Common myeloid progenitor, CD34-positive (primary cell): Measurements from ENCODE around the gene ZCCHC7.
"Not testable (repeated sequence)": the region's sequence is repeated elsewhere in the genome, so short reads cannot be mapped to it uniquely, and the experiment has no call there.

Source experiments
- CTCF ChIA-PET: fragments of 350-600 bp; sonication (Branson Sonifier 250); formaldehyde crosslinking; loops from one replicate; lab custom pipeline; 2021; ENCODE audit warnings: antibody characterized with exemption; lab: Charles Lee
- POLR2A ChIA-PET: fragments of 350-600 bp; sonication (Branson Sonifier 250); formaldehyde crosslinking; loops from one replicate; lab custom pipeline; 2021; ENCODE audit warnings: antibody characterized with exemption; lab: Charles Lee
- DNase-seq, 3 donors: peaks; one replicate each; pipeline versions ENCODE4 v3.0.0 to v3.0.0-alpha.2; 2013
- H3K27ac ChIP-seq, 2 experiments: 1 replicate in 1 of 2; 2 replicates in 1 of 2; pipeline ENCODE4 v1.7.0; 2013; ENCODE audit warnings: inconsistent platforms in 2 of 2, low read length in 2 of 2, mild to moderate bottlenecking in 2 of 2, low read depth in 1 of 2, moderate library complexity in 1 of 2; ENCODE audit not compliant: severe bottlenecking in 2 of 2, insufficient read depth in 1 of 2, poor library complexity in 1 of 2
- H3K27me3 ChIP-seq, 5 experiments: replicated peaks in 2 of 5; 1 replicate in 3 of 5; 2 replicates in 2 of 5; pipeline versions ENCODE4 v1.6.1 to v1.7.0; 2013; ENCODE audit warnings: low read length in 4 of 5, mild to moderate bottlenecking in 2 of 5, moderate library complexity in 2 of 5, inconsistent platforms in 1 of 5; ENCODE audit not compliant: insufficient read depth in 5 of 5, control insufficient read depth in 4 of 5
- H3K36me3 ChIP-seq, 4 experiments: 1 replicate in 2 of 4; 2 replicates in 2 of 4; pipeline versions ENCODE4 v1.6.1 to v1.7.0; 2013; ENCODE audit warnings: low read length in 3 of 4, control low read depth in 1 of 4, mild to moderate bottlenecking in 1 of 4; ENCODE audit not compliant: control insufficient read depth in 4 of 4, insufficient read depth in 4 of 4
- H3K4me1 ChIP-seq, 4 experiments: 1 replicate in 3 of 4; 2 replicates in 1 of 4; pipeline versions ENCODE4 v1.6.1 to v1.7.1; 2013; ENCODE audit warnings: low read length in 3 of 4, mild to moderate bottlenecking in 3 of 4, control low read depth in 1 of 4, inconsistent platforms in 1 of 4, moderate library complexity in 1 of 4; ENCODE audit not compliant: control insufficient read depth in 4 of 4, insufficient read depth in 4 of 4; ENCODE audit errors: control extremely low read depth in 1 of 4
- H3K4me3 ChIP-seq, 7 experiments: 1 replicate in 4 of 7; 2 replicates in 3 of 7; pipeline versions ENCODE4 v1.5.1 to v1.7.0; 2013; ENCODE audit warnings: mild to moderate bottlenecking in 7 of 7, low read length in 6 of 7, moderate library complexity in 6 of 7, inconsistent platforms in 2 of 7, low read depth in 2 of 7, control low read depth in 1 of 7; ENCODE audit not compliant: insufficient read depth in 4 of 7, control insufficient read depth in 1 of 7; ENCODE audit errors: extremely low read depth in 1 of 7
- H3K9me3 ChIP-seq, 5 experiments: 1 replicate in 4 of 5; 2 replicates in 1 of 5; pipeline versions ENCODE4 v1.6.1 to v1.7.1; 2013; ENCODE audit warnings: low read length in 4 of 5, mild to moderate bottlenecking in 2 of 5, inconsistent platforms in 1 of 5, low read depth in 1 of 5, moderate library complexity in 1 of 5; ENCODE audit not compliant: control insufficient read depth in 4 of 5, insufficient read depth in 2 of 5; ENCODE audit errors: control extremely low read depth in 1 of 5
- WGBS: methylation state at CpG from one replicate; pipeline ENCODE4 v1.1.5; 2013; ENCODE audit not compliant: insufficient coverage; 5-methylcytosine and 5-hydroxymethylcytosine counted together

The ZCCHC7 gene

DNA sequence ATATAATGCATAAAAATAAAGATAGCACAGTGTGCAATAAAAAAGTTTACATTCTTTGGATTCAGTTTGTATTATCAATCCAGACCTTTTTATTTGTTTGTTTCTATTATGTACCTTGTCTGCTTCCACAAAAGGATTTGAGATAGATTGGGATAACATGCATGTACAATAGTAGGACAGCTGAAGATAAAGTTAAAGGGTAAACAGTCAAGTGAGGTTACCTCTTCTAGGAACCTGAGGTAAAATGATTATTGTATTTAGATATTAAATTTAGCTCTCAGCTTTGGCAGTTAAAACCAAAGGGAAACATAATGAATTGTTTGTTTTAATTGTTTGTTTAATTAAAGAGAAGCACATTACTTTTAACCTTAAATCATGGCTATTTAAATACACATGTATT, 81.7 kb downstream of the ZCCHC7 start:
- CTCF ChIA-PET = interaction anchor here (0.9 kb wide), 1 partner anchor 9 kb away, joined by 3 read pairs; no protein-coding TSS in a partner anchor
- no peak for DNase-seq
- peaks cover 26 to 43% (median 33%) of the 10 kb centered on the region in 4 experiments for H3K4me1 ChIP-seq
- POLR2A ChIA-PET = no interaction called here
- H3K27me3 ChIP-seq = no peaks in the 10 kb centered on the region
- H3K9me3 ChIP-seq = peaks cover 0 to 5% (median 0%) of the 10 kb centered on the region in 5 experiments
- H3K27ac ChIP-seq = no peak overlapping the region
- H3K4me3 ChIP-seq = no peak overlapping the region
- peaks cover 0 to 13% (median 6%) of the 10 kb centered on the region in 4 experiments for H3K36me3 ChIP-seq

DNA sequence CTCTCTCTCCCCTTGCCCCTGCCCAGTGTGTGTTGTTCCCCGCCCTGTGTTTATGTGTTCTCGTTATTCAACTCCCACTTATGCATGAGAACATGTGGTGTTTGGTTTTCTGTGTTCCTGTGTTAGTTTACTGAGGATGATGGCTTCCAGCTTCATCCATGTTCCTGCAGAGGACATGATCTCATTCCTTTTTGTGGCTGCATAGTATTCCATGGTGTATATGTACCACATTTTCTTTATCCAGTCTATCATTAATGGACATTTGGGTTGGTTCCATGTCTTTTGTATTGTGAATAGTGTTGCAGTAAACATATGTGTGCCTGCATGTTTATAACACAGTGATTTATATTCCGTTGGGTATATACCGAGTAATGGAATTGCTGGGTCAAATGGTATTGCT, 83.1 kb downstream of the ZCCHC7 start:
- H3K27ac ChIP-seq, H3K4me3 ChIP-seq, POLR2A ChIA-PET, H3K9me3 ChIP-seq, DNase-seq, H3K27me3 ChIP-seq: not testable (repeated sequence)
- Histone ChIP-seq H3K36me3 (peaks cover 0 to 21% (median 8%) of the 10 kb centered on the region in 4 experiments), H3K4me1 (peaks cover 16 to 29% (median 20%) of the 10 kb centered on the region in 4 experiments)
- CTCF ChIA-PET = interaction anchor here (1.4 kb wide), 1 partner anchor 23 kb away, joined by 4 read pairs; no protein-coding TSS in a partner anchor
- 100% methylated on average over 2 of the region's 4 CpGs for WGBS

DNA sequence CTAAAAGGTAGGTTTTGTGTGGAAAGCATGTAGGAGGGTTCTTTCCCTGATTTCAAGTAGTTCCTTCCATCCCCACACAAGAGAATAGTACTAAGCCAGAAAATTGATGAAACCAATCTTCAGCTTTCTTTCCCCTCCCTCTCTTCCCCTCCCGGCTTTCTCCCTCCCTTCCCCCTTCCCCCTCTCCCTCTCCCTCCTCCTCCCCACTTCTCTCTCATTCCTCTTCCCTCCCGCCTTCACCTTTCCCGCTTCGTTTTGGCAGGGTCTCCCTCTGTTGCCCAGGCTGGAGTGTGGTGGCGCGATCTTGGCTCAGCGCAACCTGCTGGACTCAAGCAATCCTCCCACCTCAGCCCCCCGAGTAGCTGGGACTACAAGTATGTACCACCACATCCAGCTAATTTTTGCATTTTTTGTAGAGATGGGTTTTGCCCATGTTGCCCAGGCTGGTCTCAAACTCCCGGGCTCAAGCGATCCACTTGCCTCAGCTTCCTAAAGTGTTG, 85.8 kb downstream of the ZCCHC7 start:
- no peak overlapping the region for H3K4me3 ChIP-seq
- H3K36me3 ChIP-seq = peaks cover 0 to 21% (median 8%) of the 10 kb centered on the region in 4 experiments
- WGBS = 100% methylated on average over 5 of the region's 10 CpGs
- ChIA-PET CTCF (no interaction called here), POLR2A (no interaction called here)
- H3K27ac ChIP-seq = no peak overlapping the region
- H3K27me3 ChIP-seq = no peaks in the 10 kb centered on the region
- DNase-seq = no peak
- H3K4me1 ChIP-seq = peaks cover 0 to 17% (median 3%) of the 10 kb centered on the region in 4 experiments
- peaks cover 0 to 5% (median 0%) of the 10 kb centered on the region in 5 experiments for H3K9me3 ChIP-seq

DNA sequence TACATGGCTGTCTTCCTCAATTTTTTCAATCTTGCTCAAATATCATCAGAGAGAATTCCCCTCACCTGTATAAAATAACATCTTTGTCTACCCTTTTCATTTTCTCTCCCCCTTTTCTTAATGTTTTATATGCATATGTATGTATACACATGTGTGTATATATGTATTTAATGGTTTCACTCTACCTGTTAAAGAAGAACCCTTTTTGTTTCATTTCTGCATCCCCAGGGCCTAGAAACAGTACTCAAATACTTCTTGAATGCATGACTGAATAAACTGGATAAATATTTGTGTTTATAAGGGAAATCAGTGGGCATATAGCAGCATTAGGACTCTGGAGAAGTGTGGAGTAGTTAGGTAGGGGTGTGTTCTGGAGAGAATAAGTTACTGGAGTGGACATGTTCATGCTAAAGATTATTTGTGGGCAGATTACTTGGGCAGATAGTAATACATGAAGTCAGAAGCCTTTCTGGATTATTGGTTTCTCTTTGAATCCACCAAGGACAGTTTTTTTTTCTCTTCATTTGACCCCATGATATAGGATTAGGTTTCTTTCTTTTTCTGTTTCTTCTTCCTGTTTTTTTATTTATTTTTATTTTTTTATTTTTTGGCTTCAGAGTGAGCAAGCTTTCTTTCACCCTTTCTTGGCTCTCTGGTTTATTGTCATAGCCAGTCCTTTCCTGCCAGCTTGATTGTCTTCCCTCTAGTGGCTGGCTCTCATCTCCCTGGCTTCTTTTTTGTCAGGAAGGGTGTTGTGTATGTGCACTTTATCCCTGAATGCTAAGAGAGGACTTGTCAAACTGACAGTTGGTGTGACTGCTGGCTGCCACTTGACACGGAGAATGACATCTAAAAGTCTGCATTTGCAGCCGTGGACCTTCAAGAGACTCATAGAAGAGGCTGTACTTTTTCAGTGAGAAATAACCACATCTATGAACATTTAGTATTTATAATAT, 89.3 kb downstream of the ZCCHC7 start:
- H3K36me3 ChIP-seq = peaks cover 0 to 15% (median 8%) of the 10 kb centered on the region in 4 experiments
- CTCF ChIA-PET = interaction anchor here (1.3 kb wide), 1 partner anchor 17 kb away, joined by 3 read pairs; no protein-coding TSS in a partner anchor
- peaks cover 0 to 12% (median 1%) of the 10 kb centered on the region in 4 experiments for H3K4me1 ChIP-seq
- DNase-seq = peak; percentile 19 to 37 (median 28)
- POLR2A ChIA-PET = interaction anchor here (0.6 kb wide), 1 partner anchor 77 kb away, joined by 3 read pairs; no protein-coding TSS in a partner anchor
- H3K27ac ChIP-seq = no peak overlapping the region
- WGBS = 0% methylated on average over 1 of the region's 2 CpGs
- H3K9me3 ChIP-seq = no peaks in the 10 kb centered on the region
- no peak overlapping the region for H3K4me3 ChIP-seq
- no peaks in the 10 kb centered on the region for H3K27me3 ChIP-seq

DNA sequence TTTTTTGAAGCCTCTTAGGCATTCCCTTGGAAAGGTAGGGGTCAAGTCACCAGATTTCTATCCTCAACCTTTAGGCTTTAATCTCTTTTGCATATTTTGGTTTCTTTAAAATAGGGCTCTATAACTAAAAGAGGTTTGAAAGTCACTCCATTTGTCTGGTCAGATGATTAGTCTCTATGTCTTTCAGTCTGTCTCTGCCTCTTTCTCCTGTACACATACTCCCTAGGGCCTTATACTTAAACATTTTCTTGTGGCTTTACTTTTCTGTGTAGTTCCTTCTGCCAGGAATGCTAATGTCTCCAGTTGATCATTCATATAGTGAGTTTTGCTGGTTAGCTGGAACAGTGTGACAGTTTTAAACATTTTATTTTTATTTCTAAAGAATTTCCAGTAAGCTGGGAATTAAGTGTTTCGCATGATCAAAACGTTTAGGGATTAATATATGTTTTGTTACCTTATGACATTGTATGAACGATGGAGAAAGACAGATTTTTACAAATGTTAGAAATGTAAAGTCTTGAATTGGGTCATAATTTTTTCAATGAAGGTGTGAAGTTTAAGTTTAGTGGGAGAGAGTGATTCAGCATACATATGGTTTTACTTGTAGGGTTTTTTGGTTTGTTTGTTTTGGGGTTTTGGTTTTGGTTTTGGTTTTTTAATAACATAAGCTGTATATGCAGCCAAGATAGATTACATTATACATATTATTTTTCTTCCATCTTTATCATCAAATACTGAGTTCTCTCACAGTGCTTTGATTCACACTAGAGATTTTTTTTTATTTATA, 90.6 kb downstream of the ZCCHC7 start:
- CTCF ChIA-PET = interaction anchor here (1.3 kb wide), 1 partner anchor 16 kb away, joined by 3 read pairs; no protein-coding TSS in a partner anchor
- H3K27me3 ChIP-seq = no peaks in the 10 kb centered on the region
- no peak overlapping the region for H3K4me3 ChIP-seq
- peaks cover 0 to 12% (median 1%) of the 10 kb centered on the region in 4 experiments for H3K4me1 ChIP-seq
- no peaks in the 10 kb centered on the region for H3K9me3 ChIP-seq
- H3K27ac ChIP-seq = no peak overlapping the region
- POLR2A ChIA-PET = no interaction called here
- H3K36me3 ChIP-seq = peaks cover 0 to 15% (median 8%) of the 10 kb centered on the region in 4 experiments
- WGBS = 93% methylated on average over 3 of the region's 3 CpGs
- peak in 1 of 3 donors; percentile 13 for DNase-seq

DNA sequence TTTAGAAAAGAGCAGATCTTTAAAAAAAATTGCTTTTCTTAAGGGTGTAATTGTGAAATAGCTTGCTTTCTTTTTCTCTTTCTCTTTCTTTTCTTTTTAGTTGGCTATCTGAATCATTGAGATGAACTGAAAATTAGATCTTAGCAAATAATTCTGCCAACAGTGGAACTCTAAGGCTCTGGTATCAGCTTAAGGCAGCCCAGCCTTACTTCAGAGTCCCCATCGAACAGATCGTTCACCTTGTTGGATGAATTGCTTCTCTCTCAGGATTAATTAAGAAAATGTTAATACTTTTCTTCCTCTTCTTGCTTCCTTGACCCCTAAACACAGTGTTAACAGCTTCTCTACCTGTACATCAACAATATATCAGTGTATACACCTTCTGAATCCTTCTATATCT, 92.1 kb downstream of the ZCCHC7 start:
- Histone ChIP-seq H3K9me3 (no peaks in the 10 kb centered on the region), H3K4me1 (peaks cover 0 to 12% (median 1%) of the 10 kb centered on the region in 4 experiments), H3K4me3 (no peak overlapping the region), H3K27ac (no peak overlapping the region), H3K27me3 (no peaks in the 10 kb centered on the region), H3K36me3 (peaks cover 0 to 7% (median 3%) of the 10 kb centered on the region in 4 experiments)
- ChIA-PET CTCF (interaction anchor here (1.3 kb wide), 1 partner anchor 91 kb away, joined by 3 read pairs; no protein-coding TSS in a partner anchor), POLR2A (no interaction called here)
- WGBS = no CpG with 5 or more reads among the region's 2 CpGs
- DNase-seq = no peak
